ENCODE measurements around the gene PCDHA8.

DNA sequence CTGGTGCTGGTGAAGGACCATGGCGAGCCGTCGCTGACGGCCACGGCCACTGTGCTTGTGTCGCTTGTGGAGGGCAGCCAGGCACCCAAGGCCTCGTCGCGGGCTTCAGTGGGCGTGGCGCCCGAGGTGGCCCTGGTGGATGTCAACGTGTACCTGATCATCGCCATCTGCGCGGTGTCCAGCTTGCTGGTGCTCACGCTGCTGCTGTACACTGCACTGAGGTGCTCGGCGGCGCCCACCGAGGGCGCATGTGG is 16.9 kb downstream of the PCDHA8 start:
- TF ChIP-seq, protein P1, sequence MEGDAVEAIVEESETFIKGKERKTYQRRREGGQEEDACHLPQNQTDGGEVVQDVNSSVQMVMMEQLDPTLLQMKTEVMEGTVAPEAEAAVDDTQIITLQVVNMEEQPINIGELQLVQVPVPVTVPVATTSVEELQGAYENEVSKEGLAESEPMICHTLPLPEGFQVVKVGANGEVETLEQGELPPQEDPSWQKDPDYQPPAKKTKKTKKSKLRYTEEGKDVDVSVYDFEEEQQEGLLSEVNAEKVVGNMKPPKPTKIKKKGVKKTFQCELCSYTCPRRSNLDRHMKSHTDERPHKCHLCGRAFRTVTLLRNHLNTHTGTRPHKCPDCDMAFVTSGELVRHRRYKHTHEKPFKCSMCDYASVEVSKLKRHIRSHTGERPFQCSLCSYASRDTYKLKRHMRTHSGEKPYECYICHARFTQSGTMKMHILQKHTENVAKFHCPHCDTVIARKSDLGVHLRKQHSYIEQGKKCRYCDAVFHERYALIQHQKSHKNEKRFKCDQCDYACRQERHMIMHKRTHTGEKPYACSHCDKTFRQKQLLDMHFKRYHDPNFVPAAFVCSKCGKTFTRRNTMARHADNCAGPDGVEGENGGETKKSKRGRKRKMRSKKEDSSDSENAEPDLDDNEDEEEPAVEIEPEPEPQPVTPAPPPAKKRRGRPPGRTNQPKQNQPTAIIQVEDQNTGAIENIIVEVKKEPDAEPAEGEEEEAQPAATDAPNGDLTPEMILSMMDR (conservative IDR thresholded peaks at IDR 0.05; ENCODE audit: low read depth, low read length): no peak
- TF ChIP-seq EZH2 (IDR thresholded peaks at IDR 0.05; ENCODE audit: low read length, unreplicated experiment): no peak
